GM19351 (cell line): ENCODE data around the gene STPG3.

Experiments
- ATAC-seq: cut with Tn5 transposase; IDR thresholded peaks from one replicate; pipeline ENCODE4 v1.9.1; 2021; ENCODE audit warnings: mild to moderate bottlenecking, moderate library complexity; ENCODE audit not compliant: unreplicated experiment

STPG3 gene

DNA sequence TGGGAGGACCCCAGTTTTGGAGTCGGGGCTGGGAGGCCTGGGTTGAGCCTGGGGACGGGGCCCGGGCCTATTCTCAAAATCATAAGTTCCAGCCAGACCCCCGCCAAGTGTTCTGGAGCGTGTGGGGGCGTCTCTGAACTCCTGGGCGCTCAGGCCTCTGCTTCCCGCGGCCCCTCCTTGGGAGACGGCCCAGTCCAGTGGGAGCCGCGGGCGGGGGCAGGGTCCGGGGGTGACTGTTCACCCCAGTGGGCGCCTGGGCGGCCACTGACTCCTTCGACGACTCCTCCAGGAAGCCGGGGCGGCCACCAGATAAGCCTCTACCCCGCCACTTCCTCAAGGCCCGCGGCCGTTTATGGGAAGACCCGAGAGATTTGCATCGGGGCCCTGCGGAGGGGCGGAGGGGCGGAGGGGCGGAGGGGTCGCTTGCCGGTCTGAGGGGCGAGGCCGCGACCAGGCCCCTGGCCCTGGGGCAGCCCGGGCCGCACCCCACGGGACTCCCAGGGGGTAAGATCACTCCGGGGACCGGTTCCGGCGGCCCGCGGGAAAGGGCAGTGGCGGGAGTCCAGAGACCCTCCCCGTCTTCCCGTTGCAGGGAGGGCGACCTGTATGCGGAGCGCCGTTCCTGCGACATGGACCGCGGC, 27.1 kb downstream of the STPG3 start:
- ATAC-seq: no peak

DNA sequence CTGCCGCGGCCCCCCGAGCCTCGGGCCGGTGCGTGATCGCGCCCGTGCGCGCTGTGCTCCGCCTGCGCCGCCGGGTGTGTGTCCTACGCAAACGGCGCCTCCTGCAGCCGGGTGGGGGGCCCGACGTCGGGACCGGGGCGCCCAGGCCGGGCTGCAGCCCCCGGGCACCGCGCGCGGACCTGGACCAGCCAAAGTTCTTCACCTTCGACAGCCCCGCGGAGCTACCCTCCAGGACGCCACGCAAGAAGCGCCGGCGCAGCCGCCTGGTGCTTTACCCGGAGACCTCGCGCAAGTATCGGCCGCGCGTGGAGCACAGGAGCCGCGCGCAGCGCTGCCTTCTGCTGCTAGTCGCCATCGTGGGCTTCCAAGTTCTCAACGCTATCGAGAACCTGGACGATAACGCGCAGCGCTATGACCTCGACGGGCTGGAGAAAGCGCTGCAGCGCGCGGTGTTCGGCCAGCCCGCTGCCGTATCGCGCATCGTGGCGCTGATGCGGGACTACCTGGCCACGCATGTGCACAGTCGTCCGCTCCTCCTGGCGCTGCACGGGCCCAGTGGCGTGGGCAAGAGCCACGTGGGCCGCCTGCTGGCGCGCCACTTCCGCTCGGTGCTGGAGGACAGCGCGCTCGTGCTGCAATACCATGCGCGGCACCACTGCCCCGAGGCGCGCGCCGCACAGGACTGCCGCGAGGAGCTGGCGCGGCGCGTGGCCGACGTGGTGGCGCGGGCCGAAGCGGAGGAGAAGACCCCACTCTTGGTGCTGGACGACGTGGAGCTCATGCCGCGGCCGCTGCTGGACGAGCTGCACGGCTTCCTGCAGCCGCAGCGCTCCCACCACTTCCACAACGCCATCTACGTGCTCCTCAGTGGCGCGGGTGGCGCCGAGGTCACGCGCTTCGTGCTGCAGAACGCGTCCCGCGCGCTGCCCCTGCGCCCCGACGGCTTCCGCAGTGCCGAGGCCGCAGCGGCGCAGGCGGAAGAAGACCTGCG, 27.9 kb downstream of the STPG3 start:
- ATAC-seq: no peak

DNA sequence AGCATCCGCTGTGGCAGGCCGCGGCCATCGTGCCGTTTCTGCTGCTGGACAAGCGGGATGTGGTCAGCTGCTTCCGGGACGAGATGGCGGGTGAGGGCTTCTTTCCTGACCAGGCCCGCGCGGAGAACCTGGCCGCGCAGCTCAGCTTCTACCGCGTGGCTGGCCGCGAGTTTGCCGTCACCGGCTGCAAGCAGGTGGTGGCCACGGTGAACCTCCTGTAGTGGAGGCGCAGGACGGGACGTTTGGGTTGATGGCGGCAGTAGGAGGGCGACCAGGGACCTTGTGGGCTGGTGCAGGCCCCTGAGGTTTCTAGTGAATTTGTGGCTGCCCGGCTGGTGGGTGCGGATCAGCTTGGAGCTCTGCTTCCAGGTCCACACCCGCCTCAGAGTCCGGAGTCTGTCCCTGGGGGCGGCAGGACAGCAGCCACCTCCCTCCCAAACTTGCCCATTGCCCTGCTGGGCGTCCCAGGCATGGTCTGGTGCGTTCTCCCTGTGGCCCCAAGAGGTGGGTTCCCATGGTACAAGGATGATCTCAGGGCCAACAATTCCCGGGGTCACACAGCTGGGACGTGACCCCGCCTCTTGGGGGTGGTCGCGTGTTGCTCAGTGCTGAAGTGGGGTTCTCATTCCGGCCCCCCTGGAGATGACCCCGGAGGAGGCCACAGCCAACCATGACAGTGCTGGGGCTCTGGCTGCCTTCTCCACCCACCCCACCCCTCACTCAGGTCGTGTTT, 28.8 kb downstream of the STPG3 start:
- no peak for ATAC-seq

DNA sequence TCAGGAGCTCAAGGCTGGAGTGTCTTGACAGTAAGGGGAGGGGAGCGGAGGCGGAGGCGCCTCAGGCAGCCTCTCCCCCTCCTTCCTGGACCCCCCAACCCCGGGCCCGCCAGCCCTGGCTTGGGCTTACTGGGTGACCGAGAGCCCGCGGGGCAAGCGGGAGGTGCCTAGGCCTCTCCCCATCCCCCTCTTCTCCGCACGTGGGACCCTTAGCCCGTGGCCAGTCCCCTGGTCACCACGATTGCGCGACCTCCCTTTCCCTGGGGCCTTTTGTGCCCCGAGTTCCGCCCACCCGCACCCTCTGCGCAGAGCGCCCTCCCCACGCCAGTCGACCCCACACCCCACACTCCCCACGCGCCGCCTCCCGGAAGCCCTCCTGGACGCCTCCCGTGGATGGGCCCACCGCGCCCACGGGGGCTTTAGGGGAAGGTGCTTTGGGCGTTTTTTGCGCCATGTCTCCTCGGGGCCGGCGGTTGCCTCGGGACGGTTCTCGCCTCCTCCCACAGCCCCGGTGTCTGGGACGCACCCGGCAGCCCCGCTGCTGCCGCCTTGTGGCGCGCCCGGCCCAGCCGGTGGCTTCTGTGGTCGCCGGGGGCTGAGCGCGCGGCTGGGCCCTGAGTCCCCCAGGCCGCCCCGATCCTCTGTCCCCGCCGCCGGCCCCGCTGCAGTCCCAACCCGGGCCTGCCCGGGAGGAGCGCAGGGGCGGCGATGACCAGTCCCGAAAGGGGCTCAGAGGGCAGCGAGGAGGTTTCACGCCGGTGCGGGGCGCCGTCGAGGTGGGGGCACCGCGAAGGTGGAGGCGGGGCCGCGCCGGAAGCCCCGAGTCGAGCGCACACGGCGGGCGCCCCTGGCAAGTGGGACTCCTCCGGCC, 29.6 kb downstream of the STPG3 start:
- ATAC-seq: no peak

DNA sequence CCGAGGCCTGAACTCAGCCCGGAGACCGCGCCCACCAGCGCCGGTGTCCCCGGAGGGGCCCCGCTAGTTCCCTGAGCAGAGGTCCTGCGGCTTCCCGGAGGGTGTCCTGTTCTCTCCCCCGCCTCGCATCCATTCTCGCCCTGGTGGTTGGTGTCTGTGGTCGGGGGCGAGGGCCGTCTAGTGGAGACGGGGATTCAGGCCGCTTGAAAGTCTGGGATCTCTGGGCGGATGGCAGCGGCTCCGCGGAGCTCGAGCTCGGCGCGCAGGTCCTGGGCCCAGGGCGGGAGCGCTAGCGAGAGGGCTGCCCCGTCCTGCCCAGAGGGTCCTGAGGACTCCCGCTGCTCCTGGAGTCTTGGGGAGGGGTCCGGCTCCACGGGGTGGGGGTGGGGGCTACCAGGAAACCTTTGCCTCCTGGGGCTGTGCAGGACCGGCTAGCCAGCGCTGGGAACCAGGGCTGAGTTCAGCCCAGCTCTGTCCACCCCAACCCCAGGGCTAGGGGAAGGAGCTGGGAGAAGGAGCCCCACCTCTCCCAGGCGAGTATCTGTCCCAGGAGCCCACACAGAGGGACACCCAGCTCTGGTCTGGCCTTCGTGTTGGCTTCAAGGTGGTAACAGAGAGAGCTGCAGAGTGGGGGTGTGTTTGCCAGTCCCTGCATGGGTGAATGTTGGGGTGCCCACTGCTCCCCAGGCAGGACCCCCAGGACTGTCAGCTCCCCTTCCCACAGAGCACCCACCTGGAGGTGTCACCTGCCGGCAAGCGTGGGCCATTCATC, 30.4 kb downstream of the STPG3 start:
- ATAC-seq: no peak

DNA sequence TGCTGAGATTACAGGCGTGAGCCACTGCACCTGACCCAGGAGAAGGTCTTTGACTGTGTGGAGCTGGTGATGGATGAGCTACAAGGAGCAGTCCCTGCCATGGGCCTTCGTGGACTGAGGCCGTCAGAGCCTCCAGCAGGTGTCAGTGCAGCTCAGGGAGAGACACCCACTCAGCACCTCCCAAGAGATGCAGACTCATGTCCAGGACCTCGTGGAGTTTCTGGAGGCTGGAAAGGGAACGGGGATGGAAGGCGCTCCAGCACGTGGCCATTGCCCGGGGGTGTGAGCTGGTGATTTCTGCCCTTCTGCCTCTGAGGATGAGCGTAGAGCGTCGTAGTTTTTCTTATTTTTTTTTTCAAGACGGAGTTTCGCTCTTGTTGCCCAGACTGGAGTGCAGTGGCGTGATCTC, 35.9 kb downstream of the STPG3 start:
- no peak for ATAC-seq

DNA sequence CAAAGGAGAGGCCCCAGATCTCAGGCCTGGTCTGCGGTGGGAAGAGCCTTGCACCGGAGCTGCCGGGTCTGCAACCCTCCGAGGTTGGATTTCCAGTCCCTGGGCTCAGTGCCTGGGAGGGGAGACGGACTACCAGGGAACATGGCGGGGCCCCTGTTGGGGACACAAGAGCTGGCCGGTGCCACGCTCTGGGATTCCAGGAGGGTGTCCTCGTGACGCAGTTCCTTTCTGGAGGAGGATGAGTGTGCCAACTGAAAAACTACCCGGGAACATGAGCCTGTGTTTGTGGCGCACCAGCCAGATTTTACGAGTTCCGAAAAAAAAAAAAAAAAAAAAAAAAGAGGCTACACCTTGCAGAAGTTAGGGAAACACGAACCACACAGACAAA, 42.0 kb downstream of the STPG3 start:
- no peak for ATAC-seq

DNA sequence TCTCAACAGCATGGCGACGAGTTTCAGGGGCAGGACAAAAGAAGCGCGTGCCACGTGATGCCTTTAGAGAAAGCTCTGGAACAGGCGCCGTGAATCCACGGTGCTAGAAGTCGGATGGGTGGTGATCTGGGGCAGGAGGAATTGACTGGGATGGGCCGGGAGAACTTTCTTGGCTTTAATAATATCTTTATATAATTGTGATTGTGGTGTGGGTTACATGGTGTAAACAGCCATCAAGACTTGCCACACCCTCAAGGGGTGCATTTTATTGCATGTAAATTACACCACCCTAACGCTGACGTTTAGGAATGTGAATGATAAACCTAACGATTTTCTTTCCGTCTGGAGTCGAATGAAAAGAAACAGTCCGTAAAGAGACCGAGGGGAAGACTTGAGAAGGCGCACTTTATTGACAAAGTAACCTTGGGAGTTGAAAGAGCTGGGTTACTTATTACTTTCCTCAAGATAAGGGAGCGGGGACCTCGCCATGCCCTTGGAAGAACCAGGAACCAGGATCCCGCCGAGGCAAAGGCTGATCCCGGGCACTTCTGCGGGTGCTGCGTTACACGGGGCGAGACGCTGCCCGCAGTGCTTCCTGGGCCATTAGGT, 42.5 kb downstream of the STPG3 start:
- ATAC-seq: no peak

DNA sequence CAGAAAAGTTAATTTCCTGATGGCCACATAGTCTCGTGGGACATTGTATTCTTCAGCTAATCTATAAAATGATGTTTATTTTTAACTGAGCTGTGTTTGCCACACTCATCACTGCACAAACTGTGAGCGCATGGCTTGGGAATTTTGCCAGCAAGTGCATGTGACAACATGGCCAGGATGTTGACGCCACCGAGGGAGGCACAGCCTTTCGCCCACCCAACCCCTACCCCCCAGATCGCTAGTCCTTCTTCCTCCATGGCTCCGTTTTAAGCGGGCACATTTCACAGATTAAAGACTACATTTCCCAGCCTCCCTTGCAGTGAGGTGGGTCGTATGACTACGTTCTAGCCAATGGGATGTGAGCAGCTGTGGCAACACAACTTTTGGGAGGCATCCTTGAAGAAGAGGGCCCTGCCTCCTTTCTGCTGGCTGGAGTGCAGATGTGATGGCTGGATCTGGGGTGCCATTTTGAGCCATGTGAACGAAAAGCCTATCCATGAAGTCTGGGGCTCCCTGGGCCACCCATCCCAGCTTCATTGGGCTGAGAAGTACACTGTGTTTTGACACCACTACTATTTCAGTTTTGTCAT, 43.1 kb downstream of the STPG3 start:
- ATAC-seq: no peak

DNA sequence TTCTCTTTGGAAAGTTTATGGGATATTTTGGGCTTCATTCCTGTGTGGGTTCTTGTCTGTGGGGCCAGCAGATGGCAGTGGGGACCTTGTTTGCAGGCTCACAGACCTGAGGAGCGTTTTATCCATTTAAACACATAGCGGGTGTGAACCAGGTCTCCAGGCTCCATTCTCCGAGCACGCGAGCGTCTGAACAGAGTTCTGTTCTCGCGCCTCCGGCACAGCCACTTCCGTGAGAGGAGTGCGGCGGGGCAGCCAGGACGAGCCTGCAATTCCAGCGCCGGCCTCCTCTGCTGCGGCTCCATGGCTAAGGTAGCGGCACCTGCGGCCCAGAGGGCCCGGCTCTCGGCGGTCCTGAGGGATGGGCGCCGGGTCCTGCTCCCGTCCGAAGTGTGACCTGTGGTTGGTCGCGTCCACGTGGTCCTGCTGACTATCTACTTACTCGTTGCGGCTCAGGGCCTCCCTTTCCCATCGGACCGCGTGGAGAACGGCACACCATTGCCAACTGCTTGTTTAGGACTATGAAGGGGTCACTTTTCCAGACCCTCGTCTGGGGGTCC, 43.7 kb downstream of the STPG3 start:
- no peak for ATAC-seq

DNA sequence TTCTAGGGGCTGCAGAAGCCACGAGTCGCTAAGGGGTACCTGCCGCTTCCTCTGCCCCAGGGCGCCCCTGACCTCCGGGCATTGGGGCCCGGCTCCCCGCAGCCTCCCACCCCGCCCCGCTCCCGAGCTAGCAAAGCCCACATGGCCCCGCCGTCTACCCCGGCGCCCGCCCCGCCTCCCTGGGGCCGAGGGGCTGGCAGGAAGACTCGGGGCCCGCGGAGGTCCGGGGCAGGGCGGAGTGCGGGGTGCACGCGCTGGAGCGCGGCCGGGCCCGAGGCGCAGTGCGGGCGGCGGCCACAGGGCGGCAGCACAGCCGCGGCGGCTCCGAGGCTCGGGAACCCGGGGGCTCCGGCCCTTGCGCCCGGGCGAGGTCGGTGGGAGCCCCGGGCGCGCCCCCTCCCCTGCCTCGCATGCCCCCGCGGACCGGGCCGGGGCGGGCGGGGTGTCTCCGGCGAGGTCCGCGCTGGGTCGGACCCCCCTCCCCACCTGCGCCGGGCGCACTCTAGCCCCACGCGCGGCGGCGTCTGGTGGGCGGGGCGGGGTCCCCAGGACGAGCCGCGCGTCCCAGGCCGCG, 44.2 kb downstream of the STPG3 start:
- ATAC-seq: peak; percentile 48

DNA sequence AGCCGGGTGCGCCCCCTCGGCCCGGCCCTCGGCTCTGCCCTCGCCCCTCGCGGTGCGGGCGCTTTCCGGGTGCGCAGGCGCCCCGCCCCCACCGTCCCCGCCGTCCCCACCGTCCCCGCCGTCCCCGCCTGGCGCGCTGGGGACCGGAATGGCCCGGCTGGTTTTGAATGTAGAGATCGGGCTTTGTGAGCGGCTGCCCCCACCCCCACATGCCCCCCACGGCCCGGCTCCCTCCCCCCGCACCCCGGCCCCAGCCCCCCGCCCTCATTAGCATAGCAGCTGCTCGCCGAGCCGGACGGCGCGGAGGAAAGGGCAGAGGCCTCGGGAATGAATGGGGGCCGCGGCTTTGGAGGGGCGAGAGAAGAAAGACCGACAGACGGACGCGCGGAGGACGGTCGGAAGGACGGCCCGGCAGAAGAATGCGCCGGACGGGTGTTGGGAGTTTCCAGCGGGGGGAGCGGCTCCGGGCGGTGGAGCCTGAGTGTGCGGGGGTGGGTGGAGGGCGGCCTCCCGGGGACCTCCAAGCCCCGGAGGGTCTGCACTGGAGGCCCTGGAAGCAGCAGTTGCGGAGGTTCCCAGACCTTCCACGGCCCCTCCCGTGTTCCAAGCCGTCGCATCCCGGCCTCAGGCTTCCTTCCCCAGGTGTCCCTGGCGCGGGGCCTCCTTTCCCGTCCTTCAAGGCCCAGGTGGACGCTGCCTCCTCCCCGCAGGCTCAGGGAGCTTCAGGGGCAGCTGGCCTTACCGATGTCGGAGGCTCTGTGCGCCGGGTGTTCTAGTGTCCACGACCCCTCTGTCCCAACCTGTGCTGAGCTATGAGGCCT, 45.0 kb downstream of the STPG3 start:
- ATAC-seq: no peak

DNA sequence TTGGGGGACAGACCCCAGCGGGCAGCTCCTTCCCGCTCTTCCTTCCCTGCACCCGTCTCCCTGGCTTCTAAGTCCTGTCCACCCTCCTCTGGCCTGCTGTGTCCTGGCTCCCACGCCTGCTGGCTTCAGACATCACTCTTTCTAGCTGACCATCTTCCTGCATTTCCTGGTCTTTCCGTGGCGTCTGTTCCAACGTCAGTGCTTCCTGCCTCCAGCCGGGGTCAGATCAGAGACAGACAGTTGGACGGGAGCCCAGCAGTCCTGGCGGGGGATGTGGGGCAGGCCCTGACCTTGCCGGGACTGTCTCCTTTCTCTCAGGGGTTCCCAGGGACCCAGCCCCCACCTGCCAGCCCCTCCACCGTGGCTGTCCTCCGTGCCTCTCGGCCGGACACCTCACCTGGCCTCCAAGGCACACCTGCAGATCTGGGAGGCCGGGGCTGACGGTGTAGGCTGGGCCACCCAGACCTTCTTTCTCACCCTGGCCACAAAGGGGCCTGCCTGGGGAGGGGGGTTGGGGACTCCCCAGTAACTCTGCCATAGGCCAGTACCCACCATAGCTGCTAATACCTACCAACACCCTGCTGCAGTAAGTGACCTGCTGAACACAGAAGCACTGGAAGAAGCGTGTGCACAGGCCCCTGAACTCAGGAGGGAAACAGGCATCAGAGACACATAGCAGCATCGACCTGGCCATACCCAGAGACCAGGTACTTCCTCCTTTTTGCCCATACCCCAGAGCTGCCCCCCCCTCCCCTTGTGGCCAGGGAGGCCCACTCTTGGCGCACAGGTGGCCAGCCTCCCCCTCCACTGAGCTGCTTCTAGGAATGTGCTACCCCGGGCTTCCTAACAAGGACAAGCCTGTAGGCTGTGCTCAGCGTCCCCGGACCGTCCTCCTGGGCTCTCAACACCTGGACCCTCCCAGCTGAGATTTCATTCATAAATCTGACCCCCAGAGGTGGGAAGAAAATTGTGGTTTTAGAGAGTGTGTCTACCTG, 45.9 kb downstream of the STPG3 start:
- no peak for ATAC-seq

DNA sequence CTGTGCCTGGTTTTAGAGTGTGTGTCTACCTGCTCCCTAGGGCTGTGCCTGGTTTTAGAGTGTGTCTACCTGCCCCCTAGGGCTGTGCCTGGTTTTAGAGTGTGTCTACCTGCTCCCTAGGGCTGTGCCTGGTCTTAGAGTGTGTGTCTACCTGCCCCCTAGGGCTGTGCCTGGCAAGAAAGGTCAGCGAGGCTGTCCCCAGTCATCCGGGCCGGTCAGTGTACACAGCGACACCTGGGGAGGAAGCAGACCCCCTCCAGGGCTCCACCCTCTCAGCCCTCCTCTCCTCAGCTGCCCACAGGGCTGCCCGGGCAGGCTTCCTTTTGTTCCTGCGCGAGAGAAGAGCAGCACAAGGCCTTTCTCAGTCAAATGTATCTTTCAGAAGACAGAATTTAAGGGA, 46.9 kb downstream of the STPG3 start:
- no peak for ATAC-seq

DNA sequence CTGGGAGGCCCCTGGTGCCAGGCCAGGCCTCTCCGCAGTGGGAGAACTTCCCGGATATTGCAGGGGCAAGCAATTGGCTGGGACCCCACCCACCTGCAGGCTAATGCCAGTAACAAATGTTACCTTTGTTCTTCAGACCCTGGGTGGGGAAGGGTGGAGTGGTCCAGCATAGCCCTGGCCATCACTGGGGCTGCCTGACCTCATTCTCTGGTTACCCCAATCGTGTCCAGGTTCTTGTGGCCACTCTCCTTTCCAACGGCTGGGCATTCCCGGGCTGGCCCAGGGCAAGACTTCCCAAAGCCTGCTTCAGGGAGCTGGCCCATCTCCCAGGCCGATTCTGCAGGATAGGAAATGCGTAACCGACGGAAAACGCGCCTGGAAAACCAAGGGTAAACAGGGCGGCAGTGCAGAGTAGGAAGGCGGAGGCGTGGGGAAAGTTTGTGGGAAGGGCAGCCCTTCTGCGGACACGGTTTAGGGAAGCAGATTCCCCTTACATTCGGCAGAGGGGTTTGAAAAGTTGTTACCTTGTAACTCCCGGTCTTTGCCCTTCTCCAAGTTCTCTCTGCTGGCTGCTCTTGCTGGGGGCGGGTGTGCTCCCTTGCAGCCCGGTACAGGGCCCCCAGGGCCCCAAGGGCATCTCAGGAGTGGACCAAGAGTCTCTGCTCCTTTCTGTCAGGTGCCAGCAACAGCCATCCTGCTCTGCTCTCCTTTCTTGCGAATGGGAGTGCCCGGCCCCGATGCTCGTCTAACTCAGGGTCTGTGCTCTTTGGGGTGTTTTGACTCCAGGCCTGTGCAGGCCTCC, 47.5 kb downstream of the STPG3 start:
- no peak for ATAC-seq

DNA sequence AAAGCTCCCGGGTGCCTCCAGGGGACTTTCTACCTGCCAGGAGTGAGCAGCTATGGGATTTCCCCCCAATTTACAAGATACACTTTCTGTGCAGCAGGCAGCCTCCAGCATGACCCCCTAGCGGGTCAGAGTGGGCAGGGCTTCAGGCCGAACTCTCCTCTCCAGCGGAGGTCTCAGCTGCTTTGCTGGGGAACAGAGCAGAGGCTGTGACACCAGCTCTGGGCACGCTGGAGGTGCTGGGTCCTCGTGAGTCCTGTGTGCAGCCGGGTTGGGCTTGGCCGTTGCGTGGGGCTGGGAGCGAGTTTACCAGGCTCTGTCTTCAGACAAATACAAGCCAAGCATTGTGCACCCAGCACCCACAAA, 48.1 kb downstream of the STPG3 start:
- ATAC-seq: no peak
